Peyer's patch (tissue), 4 donors: ENCODE data around the gene TSPAN3.

ENCODE experiments used
- CTCF ChIP-seq, 6 experiments: fragments of 450-650 bp in 4 of 6; fragments of 200-600 bp in 2 of 6; sonication (generic) in 1 of 6; IDR thresholded peaks; one replicate each; pipeline ENCODE4 v1.5.1; 2017 to 2019; ENCODE audit warnings: antibody characterized with exemption in 6 of 6, mild to moderate bottlenecking in 3 of 6, moderate library complexity in 1 of 6
- POLR2A ChIP-seq, 2 donors: fragments of 450-650 bp; IDR thresholded peaks; one replicate each; pipeline ENCODE4 v1.5.1; 2017; ENCODE audit warnings: antibody characterized with exemption in 2 of 2, mild to moderate bottlenecking in 2 of 2, moderate library complexity in 2 of 2

- no peak for TF ChIP-seq CTCF (IDR thresholded peaks at IDR 0.05)
- TF ChIP-seq POLR2A (IDR thresholded peaks at IDR 0.05), result no peak
Observed at GRCh38 chr15:77115179-77115578, 44.3 kb upstream of the TSPAN3 start.
